ENCODE results near the gene JAZF1. TPM values are rescaled to one million over a fixed set of nuclear protein-coding genes. Genes with fewer than 3 reads are reported as not detected.

JAZF1 gene
- total RNA-seq, 1 experiment from 2014 or later, result 0.90 TPM

- no peaks in the 10 kb centered on the region for H3K79me2 ChIP-seq (ENCODE audit: low read depth)
- no peak overlapping the region for H3K4me2 ChIP-seq
- H3K9me2 ChIP-seq (ENCODE audit: insufficient read depth), result no peaks in the 10 kb centered on the region
- no peaks in the 10 kb centered on the region; the same call in 1 of the 2 replicates for H3F3A ChIP-seq (ENCODE audit: insufficient read depth, low read depth)
- POLR2A ChIA-PET (ENCODE audit: unreplicated experiment), result no interaction called here
- H3K36me3 ChIP-seq (ENCODE audit: low read depth), result peaks cover 42% of the 10 kb centered on the region
- H2AFZ ChIP-seq, result no peak overlapping the region
- H3K4me3 ChIP-seq, result no peak overlapping the region
- CTCF ChIA-PET, result no interaction called here
- peaks cover 7% of the 10 kb centered on the region for H4K20me1 ChIP-seq (ENCODE audit: insufficient read depth)
- H3K27me3 ChIP-seq (ENCODE audit: insufficient read depth, low read depth), result no peaks in the 10 kb centered on the region
- no peak overlapping the region for H3K27ac ChIP-seq
- no peak for DNase-seq
- no peaks in the 10 kb centered on the region for H3K9me3 ChIP-seq (ENCODE audit: insufficient read depth, low read depth)
- TF ChIP-seq CTCF (conservative IDR thresholded peaks at IDR 0.05) (no peak), EZH2 (IDR thresholded peaks at IDR 0.05; ENCODE audit: low read depth) (no peak)
- H3K4me1 ChIP-seq (replicated peaks; ENCODE audit: insufficient read depth), result no peaks in the 10 kb centered on the region
- intact Hi-C loops (cut with micrococcal nuclease; ENCODE audit: unreplicated experiment), result no loop called here
- no TSS peak for BruUV-seq (replicated peaks)
Observed at GRCh38 chr7:27822245-27822644, 358.4 kb downstream of the JAZF1 start.

- no peak overlapping the region for H3K27ac ChIP-seq
- H3K4me1 ChIP-seq (replicated peaks; ENCODE audit: insufficient read depth), result no peaks in the 10 kb centered on the region
- no peaks in the 10 kb centered on the region for H3K9me3 ChIP-seq (ENCODE audit: insufficient read depth, low read depth)
- peaks cover 6% of the 10 kb centered on the region; the same call in 1 of the 2 replicates for H3F3A ChIP-seq (ENCODE audit: insufficient read depth, low read depth)
- intact Hi-C loops (cut with micrococcal nuclease; ENCODE audit: unreplicated experiment), result no loop called here
- POLR2A ChIA-PET (ENCODE audit: unreplicated experiment), result no interaction called here
- H3K9me2 ChIP-seq (ENCODE audit: insufficient read depth), result no peaks in the 10 kb centered on the region
- CTCF ChIA-PET, result interaction anchor here (0.6 kb wide), 2 partner anchors 31 to 83 kb away, joined by 3 to 8 read pairs; no protein-coding TSS in a partner anchor
- no peak overlapping the region for H2AFZ ChIP-seq
- peaks cover 23% of the 10 kb centered on the region for H3K36me3 ChIP-seq (ENCODE audit: low read depth)
- H3K79me2 ChIP-seq (ENCODE audit: low read depth), result no peaks in the 10 kb centered on the region
- no peaks in the 10 kb centered on the region for H3K27me3 ChIP-seq (ENCODE audit: insufficient read depth, low read depth)
- H3K4me3 ChIP-seq, result no peak overlapping the region
- H3K4me2 ChIP-seq, result no peak overlapping the region
- no peaks in the 10 kb centered on the region for H4K20me1 ChIP-seq (ENCODE audit: insufficient read depth)
- no TSS peak for BruUV-seq (replicated peaks)
- TF ChIP-seq CTCF (conservative IDR thresholded peaks at IDR 0.05) (no peak), EZH2 (IDR thresholded peaks at IDR 0.05; ENCODE audit: low read depth) (no peak)
- no peak for DNase-seq
Observed at GRCh38 chr7:27812706-27813105, 367.9 kb downstream of the JAZF1 start.

GRCh38 chr7:27810186-27810585, 370.4 kb downstream of the JAZF1 start:
- no peak overlapping the region for H3K27ac ChIP-seq
- no peaks in the 10 kb centered on the region for H3K79me2 ChIP-seq (ENCODE audit: low read depth)
- no TSS peak for BruUV-seq (replicated peaks)

More at GRCh38 chr7:27810186-27810585, 370.4 kb downstream of the JAZF1 start:
- Histone ChIP-seq H3K4me1 (replicated peaks; ENCODE audit: insufficient read depth) (no peaks in the 10 kb centered on the region), H2AFZ (no peak overlapping the region), H4K20me1 (ENCODE audit: insufficient read depth) (no peaks in the 10 kb centered on the region), H3F3A (ENCODE audit: insufficient read depth, low read depth) (peaks cover 9% of the 10 kb centered on the region; the same call in 1 of the 2 replicates), H3K4me2 (no peak overlapping the region), H3K9me3 (ENCODE audit: insufficient read depth, low read depth) (no peaks in the 10 kb centered on the region), H3K4me3 (no peak overlapping the region), H3K27me3 (ENCODE audit: insufficient read depth, low read depth) (no peaks in the 10 kb centered on the region), H3K9me2 (ENCODE audit: insufficient read depth) (no peaks in the 10 kb centered on the region), H3K36me3 (ENCODE audit: low read depth) (peaks cover 13% of the 10 kb centered on the region; the same call in 1 of the 2 replicates)
- intact Hi-C loops (cut with micrococcal nuclease; ENCODE audit: unreplicated experiment), result no loop called here
- TF ChIP-seq EZH2 (IDR thresholded peaks at IDR 0.05; ENCODE audit: low read depth) (no peak), CTCF (conservative IDR thresholded peaks at IDR 0.05) (no peak)
- no peak for DNase-seq
- ChIA-PET CTCF (no interaction called here), POLR2A (ENCODE audit: unreplicated experiment) (interaction anchor here (0.7 kb wide), 1 partner anchor 1791 kb away, joined by 3 read pairs; no protein-coding TSS in a partner anchor)

All from PC-9 (cell line).